ENCODE measurements around the gene KCNN3.
"Not testable (repeated sequence)": the region's sequence is repeated elsewhere in the genome, so short reads cannot be mapped to it uniquely, and the experiment has no call there.

The KCNN3 gene

GRCh38 chr1:154682254-154682653, 187.8 kb downstream of the KCNN3 start (continued):
- TF ChIP-seq ZFP3 (CRISPR knock-in tag; IDR thresholded peaks at IDR 0.05) = no peak
- TF ChIP-seq ZFP30 (CRISPR knock-in tag; IDR thresholded peaks at IDR 0.05) = no peak
- TF ChIP-seq ZNF8 (CRISPR knock-in tag; IDR thresholded peaks at IDR 0.05) = no peak
- no peak for TF ChIP-seq CREB5 (CRISPR knock-in tag; IDR thresholded peaks at IDR 0.05; ENCODE audit: low read depth)
- no peak for TF ChIP-seq CSRNP3 (CRISPR knock-in tag; IDR thresholded peaks at IDR 0.05)

GRCh38 chr1:154677844-154678243, 192.2 kb downstream of the KCNN3 start:
- not testable (repeated sequence) for ATAC-seq

GRCh38 chr1:154676847-154677246, 193.2 kb downstream of the KCNN3 start:
- ATAC-seq = not testable (repeated sequence)

GRCh38 chr1:154674456-154674855, 195.6 kb downstream of the KCNN3 start:
- not testable (repeated sequence) for ATAC-seq

GRCh38 chr1:154672245-154672644, 197.8 kb downstream of the KCNN3 start:
- not testable (repeated sequence) for ATAC-seq

GRCh38 chr1:154671412-154671811, 198.7 kb downstream of the KCNN3 start:
- ATAC-seq = not testable (repeated sequence)

GRCh38 chr1:154670310-154671270, 199.5 kb downstream of the KCNN3 start:
- ATAC-seq = not testable (repeated sequence)

GRCh38 chr1:154669464-154670282, 200.4 kb downstream of the KCNN3 start:
- ATAC-seq = peak; percentile 100
- TF ChIP-seq TCF4 (CRISPR knock-in tag; IDR thresholded peaks at IDR 0.05; ENCODE audit: borderline replicate concordance) (no peak), ESRRG (CRISPR knock-in tag; IDR thresholded peaks at IDR 0.05) (no peak), SNAI2 (CRISPR knock-in tag; IDR thresholded peaks at IDR 0.05) (no peak), ZNF8 (CRISPR knock-in tag; IDR thresholded peaks at IDR 0.05) (no peak), RARB (CRISPR knock-in tag; IDR thresholded peaks at IDR 0.05) (no peak), ISL1 (CRISPR knock-in tag; IDR thresholded peaks at IDR 0.05) (no peak), OSR1 (CRISPR knock-in tag; IDR thresholded peaks at IDR 0.05) (no peak), ARNTL (CRISPR knock-in tag; IDR thresholded peaks at IDR 0.05; ENCODE audit: borderline replicate concordance, low read depth) (no peak), ZFP30 (CRISPR knock-in tag; IDR thresholded peaks at IDR 0.05) (no peak), TSHZ2 (CRISPR knock-in tag; IDR thresholded peaks at IDR 0.05) (no peak), ZNF70 (CRISPR knock-in tag; IDR thresholded peaks at IDR 0.05) (no peak), GLIS3 (CRISPR knock-in tag; IDR thresholded peaks at IDR 0.05) (no peak), ZFP3 (CRISPR knock-in tag; IDR thresholded peaks at IDR 0.05) (no peak), BACH2 (CRISPR knock-in tag; IDR thresholded peaks at IDR 0.05; ENCODE audit: borderline replicate concordance) (no peak), POU6F1 (CRISPR knock-in tag; IDR thresholded peaks at IDR 0.05; ENCODE audit: borderline replicate concordance, low read depth) (no peak), CSDC2 (CRISPR knock-in tag; IDR thresholded peaks at IDR 0.05) (no peak), PATZ1 (CRISPR knock-in tag; IDR thresholded peaks at IDR 0.05; ENCODE audit: borderline replicate concordance) (no peak)

Measured in SK-N-SH treated with all-trans-retinoic acid at 6 μM for 48 hours (cell line).